Uterus (tissue), 2 donors: ENCODE measurements around the gene GYPE.
"Not testable (repeated sequence)": the region's sequence is repeated elsewhere in the genome, so short reads cannot be mapped to it uniquely, and the experiment has no call there.

Experiments
- POLR2A ChIP-seq, 2 donors: fragments of 450-650 bp; IDR thresholded peaks; one replicate each; pipeline ENCODE4 v1.6.1; 2016; ENCODE audit warnings: antibody characterized with exemption in 2 of 2, mild to moderate bottlenecking in 1 of 2, moderate library complexity in 1 of 2
- TF ChIP-seq, protein P1 (sequence below), 4 experiments: fragments of 200-600 bp in 2 of 4; fragments of 450-650 bp in 2 of 4; sonication (generic) in 2 of 4; IDR thresholded peaks; one replicate each; pipeline ENCODE4 v1.5.1; 2016 to 2019; ENCODE audit warnings: antibody characterized with exemption in 4 of 4, mild to moderate bottlenecking in 2 of 4, moderate library complexity in 1 of 4

DNA sequence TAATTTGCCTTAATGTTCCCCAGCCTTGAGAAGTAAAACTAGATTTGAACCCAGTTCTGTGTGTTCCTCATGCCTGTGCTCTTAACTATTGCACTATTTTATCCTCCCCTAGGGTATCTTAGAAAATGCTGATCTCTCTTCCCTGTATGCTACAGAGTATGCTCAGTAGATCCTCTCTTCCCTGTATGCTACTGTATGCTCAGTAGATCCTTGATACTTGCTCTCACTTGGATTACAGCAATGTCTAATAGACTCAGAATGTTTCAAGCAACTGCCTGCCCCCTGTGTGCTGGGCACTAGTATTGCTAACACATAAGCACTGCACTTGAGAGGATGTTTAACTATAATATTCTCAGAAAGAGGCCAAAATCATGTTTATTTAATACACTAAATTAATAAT lies 928 bp downstream of the GYPE start:
- TF ChIP-seq, protein P1, sequence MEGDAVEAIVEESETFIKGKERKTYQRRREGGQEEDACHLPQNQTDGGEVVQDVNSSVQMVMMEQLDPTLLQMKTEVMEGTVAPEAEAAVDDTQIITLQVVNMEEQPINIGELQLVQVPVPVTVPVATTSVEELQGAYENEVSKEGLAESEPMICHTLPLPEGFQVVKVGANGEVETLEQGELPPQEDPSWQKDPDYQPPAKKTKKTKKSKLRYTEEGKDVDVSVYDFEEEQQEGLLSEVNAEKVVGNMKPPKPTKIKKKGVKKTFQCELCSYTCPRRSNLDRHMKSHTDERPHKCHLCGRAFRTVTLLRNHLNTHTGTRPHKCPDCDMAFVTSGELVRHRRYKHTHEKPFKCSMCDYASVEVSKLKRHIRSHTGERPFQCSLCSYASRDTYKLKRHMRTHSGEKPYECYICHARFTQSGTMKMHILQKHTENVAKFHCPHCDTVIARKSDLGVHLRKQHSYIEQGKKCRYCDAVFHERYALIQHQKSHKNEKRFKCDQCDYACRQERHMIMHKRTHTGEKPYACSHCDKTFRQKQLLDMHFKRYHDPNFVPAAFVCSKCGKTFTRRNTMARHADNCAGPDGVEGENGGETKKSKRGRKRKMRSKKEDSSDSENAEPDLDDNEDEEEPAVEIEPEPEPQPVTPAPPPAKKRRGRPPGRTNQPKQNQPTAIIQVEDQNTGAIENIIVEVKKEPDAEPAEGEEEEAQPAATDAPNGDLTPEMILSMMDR (IDR thresholded peaks at IDR 0.05) = not testable (repeated sequence)
- TF ChIP-seq POLR2A (IDR thresholded peaks at IDR 0.05) = not testable (repeated sequence)
